Measurements from ENCODE around the gene PPP1R14B.

The PPP1R14B gene

GRCh38 chr11:64284048-64284961 lies 37.6 kb upstream of the PPP1R14B start, which contains the start of gene BAD:
BAD (minus strand) TSS chr11:64284665; CDS start chr11:64284368, 297 bp downstream.
- H3K9me3 ChIP-seq (ENCODE audit: low read depth, low read length), result no peaks in the 10 kb centered on the region
- H3K9ac ChIP-seq (ENCODE audit: insufficient read length), result peak within 1 kb of the TSS; percentile 66
- TF ChIP-seq POLR2AphosphoS5 (IDR thresholded peaks at IDR 0.05; ENCODE audit: borderline replicate concordance, low read depth, low read length), result peak; percentile 78; the same call in 1 of the 2 replicates
- no peak for TF ChIP-seq EZH2 (IDR thresholded peaks at IDR 0.05)
- peak; percentile 34 for TF ChIP-seq FOXP2 (optimal IDR thresholded peaks at IDR 0.05; ENCODE audit: control extremely low read depth, extremely low read length, insufficient read depth)
- peak; percentile 45 for DNase-seq (ENCODE audit: low read depth, low spot score)
- peak within 1 kb of the TSS; percentile 78 for H3K27ac ChIP-seq
- H3K4me3 ChIP-seq, result peak within 1 kb of the TSS; percentile 92
- no peaks in the 10 kb centered on the region; the same call in 1 of the 2 replicates for H3K36me3 ChIP-seq (ENCODE audit: insufficient read depth, low read length)

- no peak overlapping the region for H3K9ac ChIP-seq (ENCODE audit: insufficient read length)
- TF ChIP-seq FOXP2 (optimal IDR thresholded peaks at IDR 0.05; ENCODE audit: control extremely low read depth, extremely low read length, insufficient read depth) (no peak), EZH2 (IDR thresholded peaks at IDR 0.05) (no peak), POLR2AphosphoS5 (IDR thresholded peaks at IDR 0.05; ENCODE audit: borderline replicate concordance, low read depth, low read length) (no peak)
- H3K27ac ChIP-seq, result no peak overlapping the region
- no peak overlapping the region for H3K4me3 ChIP-seq
- H3K9me3 ChIP-seq (ENCODE audit: low read depth, low read length), result no peaks in the 10 kb centered on the region
- no peak for DNase-seq (ENCODE audit: low read depth, low spot score)
- H3K36me3 ChIP-seq (ENCODE audit: insufficient read depth, low read length), result no peaks in the 10 kb centered on the region; the same call in 1 of the 2 replicates
Measured at GRCh38 chr11:64283092-64283491, 36.3 kb upstream of the PPP1R14B start.

- Histone ChIP-seq H3K4me3 (no peak overlapping the region), H3K9me3 (ENCODE audit: low read depth, low read length) (no peaks in the 10 kb centered on the region), H3K36me3 (ENCODE audit: insufficient read depth, low read length) (no peaks in the 10 kb centered on the region; the same call in 1 of the 2 replicates), H3K27ac (no peak overlapping the region), H3K9ac (ENCODE audit: insufficient read length) (no peak overlapping the region)
- no peak for DNase-seq (ENCODE audit: low read depth, low spot score)
- TF ChIP-seq FOXP2 (optimal IDR thresholded peaks at IDR 0.05; ENCODE audit: control extremely low read depth, extremely low read length, insufficient read depth) (no peak), EZH2 (IDR thresholded peaks at IDR 0.05) (no peak), POLR2AphosphoS5 (IDR thresholded peaks at IDR 0.05; ENCODE audit: borderline replicate concordance, low read depth, low read length) (no peak)
Measured at GRCh38 chr11:64281957-64282770, 35.4 kb upstream of the PPP1R14B start.

GRCh38 chr11:64278576-64279190 lies 31.9 kb upstream of the PPP1R14B start:
- Histone ChIP-seq H3K36me3 (ENCODE audit: insufficient read depth, low read length) (no peaks in the 10 kb centered on the region; the same call in 1 of the 2 replicates), H3K4me3 (no peak overlapping the region), H3K27ac (no peak overlapping the region), H3K9ac (ENCODE audit: insufficient read length) (no peak overlapping the region), H3K9me3 (ENCODE audit: low read depth, low read length) (no peaks in the 10 kb centered on the region)
- TF ChIP-seq EZH2 (IDR thresholded peaks at IDR 0.05), result no peak
- no peak for DNase-seq (ENCODE audit: low read depth, low spot score)

GRCh38 chr11:64276653-64277431 lies 30.1 kb upstream of the PPP1R14B start:
- no peak for DNase-seq (ENCODE audit: low read depth, low spot score)
- TF ChIP-seq POLR2AphosphoS5 (IDR thresholded peaks at IDR 0.05; ENCODE audit: borderline replicate concordance, low read depth, low read length) (no peak), FOXP2 (optimal IDR thresholded peaks at IDR 0.05; ENCODE audit: control extremely low read depth, extremely low read length, insufficient read depth) (no peak), EZH2 (IDR thresholded peaks at IDR 0.05) (no peak)
- H3K9ac ChIP-seq (ENCODE audit: insufficient read length), result no peak overlapping the region
- no peak overlapping the region for H3K27ac ChIP-seq
- H3K4me3 ChIP-seq, result no peak overlapping the region
- no peaks in the 10 kb centered on the region; the same call in 1 of the 2 replicates for H3K36me3 ChIP-seq (ENCODE audit: insufficient read depth, low read length)
- H3K9me3 ChIP-seq (ENCODE audit: low read depth, low read length), result no peaks in the 10 kb centered on the region

GRCh38 chr11:64275841-64276240 lies 29.1 kb upstream of the PPP1R14B start:
- Histone ChIP-seq H3K27ac (no peak overlapping the region), H3K4me3 (no peak overlapping the region), H3K9me3 (ENCODE audit: low read depth, low read length) (no peaks in the 10 kb centered on the region), H3K9ac (ENCODE audit: insufficient read length) (no peak overlapping the region), H3K36me3 (ENCODE audit: insufficient read depth, low read length) (no peaks in the 10 kb centered on the region; the same call in 1 of the 2 replicates)
- TF ChIP-seq EZH2 (IDR thresholded peaks at IDR 0.05) (no peak), FOXP2 (optimal IDR thresholded peaks at IDR 0.05; ENCODE audit: control extremely low read depth, extremely low read length, insufficient read depth) (no peak), POLR2AphosphoS5 (IDR thresholded peaks at IDR 0.05; ENCODE audit: borderline replicate concordance, low read depth, low read length) (no peak)
- DNase-seq (ENCODE audit: low read depth, low spot score), result no peak

GRCh38 chr11:64275031-64275800 lies 28.5 kb upstream of the PPP1R14B start:
- no peak overlapping the region for H3K4me3 ChIP-seq
- no peak overlapping the region for H3K9ac ChIP-seq (ENCODE audit: insufficient read length)
- no peaks in the 10 kb centered on the region; the same call in 1 of the 2 replicates for H3K36me3 ChIP-seq (ENCODE audit: insufficient read depth, low read length)
- H3K27ac ChIP-seq, result no peak overlapping the region
- H3K9me3 ChIP-seq (ENCODE audit: low read depth, low read length), result no peaks in the 10 kb centered on the region
- no peak for DNase-seq (ENCODE audit: low read depth, low spot score)
- no peak for TF ChIP-seq POLR2AphosphoS5 (IDR thresholded peaks at IDR 0.05; ENCODE audit: borderline replicate concordance, low read depth, low read length)
- TF ChIP-seq FOXP2 (optimal IDR thresholded peaks at IDR 0.05; ENCODE audit: control extremely low read depth, extremely low read length, insufficient read depth), result no peak
